ENCODE results near the gene SLAIN1. TPM values are rescaled to one million over a fixed set of nuclear protein-coding genes. Genes with fewer than 3 reads are reported as not detected.
A peak's percentile ranks its signal among the peaks of the same experiment; 100 is the strongest.

SLAIN1 gene
- total and polyA plus RNA-seq, 8 donors, result 3.7 to 26.8 (median 12.1) TPM; not detected in 1

GRCh38 chr13:77774181-77774580 is 76.7 kb downstream of the SLAIN1 start:
- H3K27ac ChIP-seq, result no peak overlapping the region
- no peaks in the 10 kb centered on the region for H3K4me1 ChIP-seq
- H3K9me3 ChIP-seq, result no peaks in the 10 kb centered on the region
- TF ChIP-seq POLR2AphosphoS5 (IDR thresholded peaks at IDR 0.05), result no peak
- TF ChIP-seq EP300 (IDR thresholded peaks at IDR 0.05), result no peak
- no peak for TF ChIP-seq POLR2A (IDR thresholded peaks at IDR 0.05)
- TF ChIP-seq CTCF (IDR thresholded peaks at IDR 0.05), result no peak
- WGBS, 5 donors, result 25 to 48% (median 41%) methylated on average over 1 of the region's 1 CpG
- H3K36me3 ChIP-seq, result no peaks in the 10 kb centered on the region
- DNase-seq, result no peak
- H3K4me3 ChIP-seq, result no peak overlapping the region
- intact Hi-C loops (cut with DNase I; ENCODE audit: low total_unique reads), result no loop called here
- H3K27me3 ChIP-seq, result no peaks in the 10 kb centered on the region

- Histone ChIP-seq H3K9me3 (no peaks in the 10 kb centered on the region), H3K36me3 (no peaks in the 10 kb centered on the region), H3K4me1 (peaks cover 0 to 11% (median 5%) of the 10 kb centered on the region in 4 donors), H3K27me3 (no peaks in the 10 kb centered on the region), H3K4me3 (no peak overlapping the region), H3K27ac (no peak overlapping the region)
- DNase-seq, result no peak
- WGBS, 5 donors, result 42 to 56% (median 50%) methylated on average over 4 of the region's 4 CpGs
- intact Hi-C loops (cut with DNase I; ENCODE audit: low total_unique reads), result loop anchor here (5.0 kb wide), 1 partner anchor 346 kb away; no protein-coding TSS in a partner anchor
- TF ChIP-seq POLR2A (IDR thresholded peaks at IDR 0.05), result no peak
- no peak for TF ChIP-seq CTCF (IDR thresholded peaks at IDR 0.05)
- TF ChIP-seq POLR2AphosphoS5 (IDR thresholded peaks at IDR 0.05), result no peak
- no peak for TF ChIP-seq EP300 (IDR thresholded peaks at IDR 0.05)
Observed at GRCh38 chr13:77776704-77777103, 79.2 kb downstream of the SLAIN1 start.

- peak; percentile 41 to 88 for DNase-seq
- intact Hi-C loops (cut with DNase I; ENCODE audit: low total_unique reads), result loop anchor here (5.0 kb wide), 1 partner anchor 343 kb away; no protein-coding TSS in a partner anchor
- Histone ChIP-seq H3K9me3 (no peaks in the 10 kb centered on the region), H3K4me3 (no peak overlapping the region), H3K27ac (peak overlapping the region in 1 of 5 donors; percentile 41), H3K4me1 (peaks cover 0 to 11% (median 5%) of the 10 kb centered on the region in 4 donors), H3K36me3 (no peaks in the 10 kb centered on the region), H3K27me3 (no peaks in the 10 kb centered on the region)
- 17 to 28% (median 19%) methylated on average over 3 of the region's 3 CpGs for WGBS, 5 donors
- no peak for TF ChIP-seq EP300 (IDR thresholded peaks at IDR 0.05)
- TF ChIP-seq POLR2A (IDR thresholded peaks at IDR 0.05), result no peak
- TF ChIP-seq POLR2AphosphoS5 (IDR thresholded peaks at IDR 0.05), result no peak
- TF ChIP-seq CTCF (IDR thresholded peaks at IDR 0.05), result peak in 5 of 7 experiments; percentile 23 to 67 (median 44)
Observed at GRCh38 chr13:77779552-77780272, 82.2 kb downstream of the SLAIN1 start.

- H3K4me3 ChIP-seq, result no peak overlapping the region
- H3K27me3 ChIP-seq, result no peaks in the 10 kb centered on the region
- intact Hi-C loops (cut with DNase I; ENCODE audit: low total_unique reads), result no loop called here
- peaks cover 0 to 11% (median 5%) of the 10 kb centered on the region in 4 donors for H3K4me1 ChIP-seq
- TF ChIP-seq POLR2A (IDR thresholded peaks at IDR 0.05) (no peak), EP300 (IDR thresholded peaks at IDR 0.05) (no peak), POLR2AphosphoS5 (IDR thresholded peaks at IDR 0.05) (no peak), CTCF (IDR thresholded peaks at IDR 0.05) (no peak)
- H3K9me3 ChIP-seq, result no peaks in the 10 kb centered on the region
- peak in 1 of 2 donors; percentile 16 for DNase-seq
- H3K36me3 ChIP-seq, result no peaks in the 10 kb centered on the region
- H3K27ac ChIP-seq, result no peak overlapping the region
Observed at GRCh38 chr13:77781808-77782207, 84.3 kb downstream of the SLAIN1 start.

All from stomach (tissue), 9 donors.